H1 (cell line): Measurements from ENCODE around the gene FGD6. TPM values are rescaled to one million over a fixed set of nuclear protein-coding genes. Genes with fewer than 3 reads are reported as not detected.

Experiments
- CTCF ChIA-PET: fragments of 300-600 bp; sonication (Branson Sonifier 250); formaldehyde crosslinking; loops from one replicate; lab custom pipeline; 2021; ENCODE audit not compliant: partially characterized antibody; lab: Charles Lee
- POLR2A ChIA-PET: fragments of 300-600 bp; sonication (Branson Sonifier 250); formaldehyde crosslinking; loops from one replicate; lab custom pipeline; 2021; ENCODE audit warnings: inconsistent platforms; ENCODE audit not compliant: partially characterized antibody; lab: Charles Lee
- DNase-seq, 2 experiments: peaks; one replicate each; pipeline versions ENCODE4 v3.0.0 to v3.0.0-alpha.2; 2010 to 2022; ENCODE audit warnings: low spot score in 2 of 2, low read depth in 1 of 2, mixed read lengths in 1 of 2
- FAIRE-seq: peaks from 2 replicates; lab custom pipeline; 2011; peaks lifted over from hg19 to GRCh38; lab: Jason Lieb, UNC
- H2AFZ ChIP-seq: 2 replicates; pipeline ENCODE4 v1.8.1; 2012; ENCODE audit warnings: low read length, inconsistent platforms
- H2AK5ac ChIP-seq: 2 replicates; pipeline ENCODE4 v1.6.1; 2013; ENCODE audit warnings: low read depth, low read length
- H2BK120ac ChIP-seq: replicated peaks from 2 replicates; pipeline ENCODE3; 2013; ENCODE audit warnings: low read depth, low read length, inconsistent platforms
- H2BK12ac ChIP-seq: 2 replicates; pipeline ENCODE4 v1.6.1; 2013; ENCODE audit warnings: low read depth, low read length
- H2BK15ac ChIP-seq: 2 replicates; pipeline ENCODE4 v1.6.1; 2013; ENCODE audit warnings: low read length
- H2BK20ac ChIP-seq: 2 replicates; pipeline ENCODE4 v1.6.1; 2013; ENCODE audit warnings: low read length
- H2BK5ac ChIP-seq: 2 replicates; pipeline ENCODE4 v1.6.1; 2013; ENCODE audit warnings: low read depth, low read length
- H3K14ac ChIP-seq: 2 replicates; pipeline ENCODE4 v1.6.1; 2013; ENCODE audit warnings: inconsistent platforms; ENCODE audit not compliant: insufficient read length
- H3K18ac ChIP-seq: 2 replicates; pipeline ENCODE4 v1.6.1; 2013; ENCODE audit warnings: low read length; ENCODE audit errors: extremely low read depth
- H3K23ac ChIP-seq: 2 replicates; pipeline ENCODE4 v1.6.1; 2013; ENCODE audit warnings: inconsistent platforms; ENCODE audit not compliant: insufficient read length
- H3K23me2 ChIP-seq: 2 replicates; pipeline ENCODE4 v1.6.1; 2013; ENCODE audit warnings: low read depth, low read length
- H3K27ac ChIP-seq: 2 replicates; pipeline ENCODE4 v1.6.1; 2011; ENCODE audit warnings: low read depth, low read length, inconsistent platforms
- H3K27me3 ChIP-seq, 4 experiments: replicated peaks in 1 of 4; 1 replicate in 1 of 4; 2 replicates in 3 of 4; pipeline versions ENCODE4 v1.6.1 to v1.8.1; 2011 to 2013; ENCODE audit warnings: low read length in 3 of 4, mild to moderate bottlenecking in 3 of 4, inconsistent platforms in 2 of 4, mixed read lengths in 2 of 4, moderate library complexity in 1 of 4; ENCODE audit not compliant: control insufficient read depth in 3 of 4, insufficient read depth in 3 of 4; ENCODE audit errors: extremely low read depth in 1 of 4
- H3K36me3 ChIP-seq, 4 experiments: 2 replicates each; pipeline versions ENCODE4 v1.6.1 to v1.8.1; 2011 to 2013; ENCODE audit warnings: mild to moderate bottlenecking in 4 of 4, low read length in 3 of 4, moderate library complexity in 2 of 4, control low read depth in 1 of 4, inconsistent platforms in 1 of 4; ENCODE audit not compliant: insufficient read depth in 4 of 4, control insufficient read depth in 2 of 4
- H3K4ac ChIP-seq: replicated peaks from 2 replicates; pipeline ENCODE3; 2013; ENCODE audit warnings: low read length, low read depth, mixed read lengths, inconsistent platforms; ENCODE audit not compliant: insufficient read length
- H3K4me1 ChIP-seq, 4 experiments: replicated peaks in 1 of 4; 1 replicate in 1 of 4; 2 replicates in 3 of 4; pipeline versions ENCODE4 v1.6.1 to v1.8.1; 2011 to 2013; ENCODE audit warnings: low read length in 3 of 4, inconsistent platforms in 2 of 4, mixed read lengths in 1 of 4; ENCODE audit not compliant: insufficient read depth in 4 of 4, control insufficient read depth in 3 of 4
- H3K4me2 ChIP-seq, 2 experiments: 2 replicates each; pipeline versions ENCODE4 v1.6.1 to v1.8.1; 2011 to 2013; ENCODE audit warnings: low read depth in 2 of 2, low read length in 2 of 2, control low read depth in 1 of 2, inconsistent platforms in 1 of 2, mild to moderate bottlenecking in 1 of 2; ENCODE audit not compliant: insufficient read depth in 1 of 2
- H3K4me3 ChIP-seq, 4 experiments: fragments of 200-600, 300-600 bp in 1 of 4; sonication (generic), shearing (Covaris generic), sonication (Bioruptor Twin) in 1 of 4; 2 replicates each; pipeline versions ENCODE4 v1.5.1 to v1.8.1; 2011 to 2016; ENCODE audit warnings: low read length in 4 of 4, low read depth in 3 of 4, control low read depth in 2 of 4, inconsistent platforms in 2 of 4, mild to moderate bottlenecking in 2 of 4, mixed read lengths in 1 of 4, moderate library complexity in 1 of 4; ENCODE audit not compliant: insufficient read depth in 2 of 4; ENCODE audit errors: extremely low read depth in 1 of 4
- H3K56ac ChIP-seq: replicated peaks from 2 replicates; pipeline ENCODE3; 2013; ENCODE audit warnings: low read depth, mild to moderate bottlenecking, mixed read lengths, low read length, inconsistent platforms; ENCODE audit not compliant: insufficient read length
- H3K79me1 ChIP-seq: 2 replicates; pipeline ENCODE4 v1.6.1; 2013; ENCODE audit warnings: low read depth, low read length, control low read depth
- H3K79me2 ChIP-seq, 2 experiments: 2 replicates each; pipeline versions ENCODE4 v1.6.1 to v1.8.1; 2012 to 2013; ENCODE audit warnings: low read length in 2 of 2, mild to moderate bottlenecking in 2 of 2, inconsistent platforms in 1 of 2; ENCODE audit not compliant: insufficient read depth in 2 of 2, control insufficient read depth in 1 of 2
- H3K9ac ChIP-seq, 4 experiments: replicated peaks in 1 of 4; 1 replicate in 1 of 4; 2 replicates in 3 of 4; pipeline versions ENCODE4 v1.6.1 to v1.8.1; 2011 to 2013; ENCODE audit warnings: low read depth in 3 of 4, low read length in 3 of 4, control low read depth in 2 of 4, mild to moderate bottlenecking in 2 of 4, moderate library complexity in 2 of 4, inconsistent platforms in 1 of 4; ENCODE audit errors: extremely low read depth in 1 of 4
- H3K9me3 ChIP-seq, 2 experiments: 2 replicates each; pipeline versions ENCODE4 v1.6.1 to v1.8.1; 2012 to 2013; ENCODE audit warnings: mild to moderate bottlenecking in 2 of 2, moderate library complexity in 2 of 2, control low read depth in 1 of 2, inconsistent platforms in 1 of 2, low read depth in 1 of 2, low read length in 1 of 2, mixed read lengths in 1 of 2; ENCODE audit not compliant: insufficient read depth in 2 of 2
- H4K20me1 ChIP-seq, 2 experiments: replicated peaks in 1 of 2; 2 replicates each; pipeline versions ENCODE3 to v1.8.1; 2011 to 2013; ENCODE audit warnings: inconsistent platforms in 2 of 2, low read length in 2 of 2, mild to moderate bottlenecking in 1 of 2; ENCODE audit not compliant: insufficient read depth in 2 of 2, control insufficient read depth in 1 of 2
- H4K5ac ChIP-seq: 2 replicates; pipeline ENCODE4 v1.6.1; 2013; ENCODE audit warnings: low read length, low read depth, mixed read lengths, inconsistent platforms; ENCODE audit not compliant: insufficient read length
- H4K8ac ChIP-seq: 2 replicates; pipeline ENCODE4 v1.8.0; 2013; ENCODE audit warnings: mild to moderate bottlenecking, moderate library complexity, low read length, inconsistent platforms; ENCODE audit not compliant: insufficient read depth; ENCODE audit errors: extremely low read depth
- H4K91ac ChIP-seq: replicated peaks from 2 replicates; pipeline ENCODE3; 2013; ENCODE audit warnings: low read length, mixed read lengths, inconsistent platforms; ENCODE audit not compliant: insufficient read length
- WGBS, 2 experiments: shearing (Covaris generic) in 1 of 2; methylation state at CpG; one replicate each; pipeline versions ENCODE4 v1.1.6 to v1.1.7; 2013 to 2015; ENCODE audit warnings: low lambda C conversion rate in 2 of 2, mixed read lengths in 2 of 2, inconsistent platforms in 1 of 2, low coverage in 1 of 2, missing lambda C conversion rate in 1 of 2; ENCODE audit not compliant: insufficient replicate concordance in 2 of 2, insufficient coverage in 1 of 2, insufficient read length in 1 of 2; ENCODE audit errors: extremely low coverage in 1 of 2, missing lambda C conversion rate in 1 of 2; 5-methylcytosine and 5-hydroxymethylcytosine counted together
- polyA plus RNA-seq, 7 experiments: library from polyadenylated mRNA; depleted of rRNA in 3 of 7; stranded (reverse) in 5 of 7; unstranded in 2 of 7; fragments of >200 nt in 5 of 7; fragments of 200-250 nt in 2 of 7; gene quantifications; 1 replicate in 5 of 7; 2 replicates in 1 of 7; 4 replicates in 1 of 7; pipeline versions ENCODE4 v1.2.1 to v1.2.3, GENCODE V29; 2011 to 2013; ENCODE audit warnings: missing spikeins in 2 of 7, mixed read lengths in 2 of 7
- total RNA-seq: library from RNA; stranded (reverse); fragmentation: NEBNext Ultra II Directional; extraction: Animal tissue kit (Norgen Biotek cat#: 25700); gene quantifications from 2 replicates; pipeline ENCODE4 v1.2.1, GENCODE V29; 2021
- TF ChIP-seq, protein P1 (sequence below): IDR thresholded peaks from 2 replicates; pipeline ENCODE4 v1.6.1; 2012; ENCODE audit warnings: inconsistent platforms

Gene FGD6
- total and polyA plus RNA-seq, 2 of the 8 experiments (the other 6 are each of a cell fraction or from before 2014, with no cell fraction given), result 12.2 to 24.3 TPM

DNA sequence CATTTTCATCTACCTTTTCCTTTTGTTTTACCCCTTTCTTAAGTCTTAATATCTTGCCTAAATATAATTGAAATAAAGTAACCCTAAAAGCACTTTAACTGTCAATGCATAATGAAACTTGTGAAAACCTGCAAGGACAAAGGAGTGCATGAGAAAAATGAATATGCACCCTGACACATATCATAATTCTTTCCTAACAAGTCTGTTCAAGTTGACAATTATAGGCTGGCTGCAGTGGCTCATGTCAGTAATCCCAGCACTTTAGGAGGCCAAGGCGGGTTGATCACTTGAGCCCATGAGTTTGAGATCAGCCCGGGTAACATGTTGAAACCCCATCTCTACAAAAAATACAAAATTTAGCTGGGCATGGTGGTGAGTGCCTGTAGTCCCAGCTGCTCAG is 65.4 kb downstream of the FGD6 start:
- DNase-seq, result no peak
- H4K5ac ChIP-seq, result no peak overlapping the region
- H2BK120ac ChIP-seq, result no peak overlapping the region
- H4K91ac ChIP-seq, result no peak overlapping the region
- H3K79me1 ChIP-seq, result no peaks in the 10 kb centered on the region
- H3K79me2 ChIP-seq, result no peaks in the 10 kb centered on the region
- H2BK15ac ChIP-seq, result no peak overlapping the region
- no peak overlapping the region for H3K18ac ChIP-seq
- H2AK5ac ChIP-seq, result no peak overlapping the region
- no peaks in the 10 kb centered on the region; the same call in 1 of the 2 replicates for H3K23me2 ChIP-seq
- H4K8ac ChIP-seq, result no peak overlapping the region
- no peaks in the 10 kb centered on the region for H3K27me3 ChIP-seq
- no peak overlapping the region for H3K56ac ChIP-seq
- no peak overlapping the region for H3K4ac ChIP-seq
- ChIA-PET CTCF (interaction anchor here (0.6 kb wide), 1 partner anchor 91 kb away, joined by 3 read pairs; no protein-coding TSS in a partner anchor), POLR2A (interaction anchor here (0.7 kb wide), 1 partner anchor 14 kb away, joined by 3 read pairs; no protein-coding TSS in a partner anchor)
- no peak overlapping the region for H3K23ac ChIP-seq
- 92% methylated on average over 2 of the region's 2 CpGs; no CpG with 5 or more reads in 1 of the 2 experiments for WGBS, 2 experiments
- H3K9me3 ChIP-seq, result no peaks in the 10 kb centered on the region; a peak in 1 of 4 replicates
- H3K14ac ChIP-seq, result no peak overlapping the region
- no peak overlapping the region for H3K4me3 ChIP-seq
- no peak overlapping the region for H3K4me2 ChIP-seq
- H3K27ac ChIP-seq, result no peak overlapping the region
- FAIRE-seq, result no peak
- H3K4me1 ChIP-seq, result peaks cover 0 to 7% (median 3%) of the 10 kb centered on the region in 4 experiments; a peak in 4 of 7 replicates
- H2BK20ac ChIP-seq, result no peak overlapping the region
- no peaks in the 10 kb centered on the region for H4K20me1 ChIP-seq
- H3K36me3 ChIP-seq, result peaks cover 0 to 7% (median 2%) of the 10 kb centered on the region in 4 experiments; a peak in 2 of 8 replicates
- H3K9ac ChIP-seq, result no peak overlapping the region
- H2AFZ ChIP-seq, result no peak overlapping the region
- H2BK12ac ChIP-seq, result no peak overlapping the region
- H2BK5ac ChIP-seq, result no peak overlapping the region
- TF ChIP-seq, protein P1, sequence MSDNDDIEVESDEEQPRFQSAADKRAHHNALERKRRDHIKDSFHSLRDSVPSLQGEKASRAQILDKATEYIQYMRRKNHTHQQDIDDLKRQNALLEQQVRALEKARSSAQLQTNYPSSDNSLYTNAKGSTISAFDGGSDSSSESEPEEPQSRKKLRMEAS, result no peak
